IPS DF 6.9 (cell line): Measurements from ENCODE around the gene CDK5RAP2.
"Not testable (repeated sequence)": the region's sequence is repeated elsewhere in the genome, so short reads cannot be mapped to it uniquely, and the experiment has no call there.

Experiments
- DNase-seq: peaks from one replicate; pipeline ENCODE4 v3.0.0-alpha.2; 2013; ENCODE audit warnings: low read depth, low spot score
- H3K27ac ChIP-seq: one replicate; pipeline ENCODE4 v1.5.1; 2013; ENCODE audit warnings: low read length, control low read depth
- H3K27me3 ChIP-seq: 2 replicates; pipeline ENCODE4 v1.6.1; 2013; ENCODE audit warnings: mild to moderate bottlenecking, low read length; ENCODE audit not compliant: control insufficient read depth, insufficient read depth
- H3K36me3 ChIP-seq: 2 replicates; pipeline ENCODE4 v1.6.1; 2013; ENCODE audit warnings: low read length; ENCODE audit not compliant: control insufficient read depth, insufficient read depth
- H3K4me1 ChIP-seq: 2 replicates; pipeline ENCODE4 v1.6.1; 2013; ENCODE audit warnings: low read length; ENCODE audit not compliant: control insufficient read depth, insufficient read depth
- H3K4me3 ChIP-seq: 2 replicates; pipeline ENCODE4 v1.5.1; 2013; ENCODE audit warnings: mild to moderate bottlenecking, low read length
- H3K9me3 ChIP-seq: 2 replicates; pipeline ENCODE4 v1.6.1; 2013; ENCODE audit warnings: low read length, inconsistent platforms; ENCODE audit not compliant: control insufficient read depth, insufficient read depth
- WGBS: extraction: QIAGEN DNeasy Blood & Tissue Kit; methylation state at CpG from one replicate; pipeline ENCODE4 v1.1.7; 2013; ENCODE audit warnings: mixed read lengths, missing lambda C conversion rate; ENCODE audit not compliant: insufficient read length, insufficient coverage; 5-methylcytosine and 5-hydroxymethylcytosine counted together

Gene CDK5RAP2

GRCh38 chr9:120477534-120478001 lies 102.4 kb downstream of the CDK5RAP2 start:
- Histone ChIP-seq H3K36me3 (peaks cover 9% of the 10 kb centered on the region; the same call in 1 of the 2 replicates), H3K9me3 (no peaks in the 10 kb centered on the region), H3K27ac (no peak overlapping the region), H3K4me3 (no peak overlapping the region), H3K4me1 (no peaks in the 10 kb centered on the region), H3K27me3 (no peaks in the 10 kb centered on the region)
- DNase-seq: peak; percentile 48
- no CpG with 5 or more reads among the region's 3 CpGs for WGBS

- peaks cover 14% of the 10 kb centered on the region; the same call in 1 of the 2 replicates for H3K36me3 ChIP-seq
Observed at GRCh38 chr9:120475341-120475740, 104.6 kb downstream of the CDK5RAP2 start.

GRCh38 chr9:120474591-120475243 lies 105.2 kb downstream of the CDK5RAP2 start:
- H3K36me3 ChIP-seq: peaks cover 14% of the 10 kb centered on the region; the same call in 1 of the 2 replicates

More at GRCh38 chr9:120475341-120475740, 104.6 kb downstream of the CDK5RAP2 start:
- DNase-seq: no peak
- Histone ChIP-seq H3K9me3 (no peaks in the 10 kb centered on the region), H3K4me1 (no peaks in the 10 kb centered on the region), H3K27me3 (no peaks in the 10 kb centered on the region), H3K4me3 (no peak overlapping the region), H3K27ac (no peak overlapping the region)
- WGBS: no CpG with 5 or more reads among the region's 7 CpGs

GRCh38 chr9:120473608-120474007 lies 106.4 kb downstream of the CDK5RAP2 start:
- Histone ChIP-seq H3K36me3 (peaks cover 14% of the 10 kb centered on the region; the same call in 1 of the 2 replicates), H3K4me3 (no peak overlapping the region), H3K27me3 (no peaks in the 10 kb centered on the region), H3K27ac (no peak overlapping the region), H3K9me3 (no peaks in the 10 kb centered on the region), H3K4me1 (no peaks in the 10 kb centered on the region)
- no peak for DNase-seq
- WGBS: no CpG with 5 or more reads among the region's 3 CpGs

More at GRCh38 chr9:120474591-120475243, 105.2 kb downstream of the CDK5RAP2 start:
- Histone ChIP-seq H3K27ac (no peak overlapping the region), H3K4me3 (no peak overlapping the region), H3K9me3 (no peaks in the 10 kb centered on the region), H3K27me3 (no peaks in the 10 kb centered on the region), H3K4me1 (no peaks in the 10 kb centered on the region)
- DNase-seq: no peak
- WGBS: no CpG with 5 or more reads among the region's 3 CpGs

GRCh38 chr9:120465685-120466407 lies 114.1 kb downstream of the CDK5RAP2 start:
- Histone ChIP-seq H3K27ac (no peak overlapping the region), H3K36me3 (peaks cover 1% of the 10 kb centered on the region; the same call in 1 of the 2 replicates), H3K9me3 (no peaks in the 10 kb centered on the region), H3K27me3 (no peaks in the 10 kb centered on the region), H3K4me3 (no peak overlapping the region), H3K4me1 (no peaks in the 10 kb centered on the region)
- no CpG with 5 or more reads among the region's 3 CpGs for WGBS
- DNase-seq: no peak

- no peak for DNase-seq
- Histone ChIP-seq H3K9me3 (no peaks in the 10 kb centered on the region), H3K27ac (no peak overlapping the region), H3K4me1 (no peaks in the 10 kb centered on the region), H3K36me3 (no peaks in the 10 kb centered on the region), H3K4me3 (no peak overlapping the region), H3K27me3 (no peaks in the 10 kb centered on the region)
- 100% methylated on average over 2 of the region's 4 CpGs for WGBS
Observed at GRCh38 chr9:120464887-120465421, 115.0 kb downstream of the CDK5RAP2 start.

GRCh38 chr9:120464176-120464886 lies 115.6 kb downstream of the CDK5RAP2 start:
- no peak overlapping the region for H3K4me3 ChIP-seq
- no CpG with 5 or more reads among the region's 6 CpGs for WGBS
- H3K27me3 ChIP-seq: no peaks in the 10 kb centered on the region
- H3K27ac ChIP-seq: no peak overlapping the region
- H3K4me1 ChIP-seq: no peaks in the 10 kb centered on the region
- no peaks in the 10 kb centered on the region for H3K36me3 ChIP-seq
- no peak for DNase-seq
- no peaks in the 10 kb centered on the region for H3K9me3 ChIP-seq

GRCh38 chr9:120463765-120464164 lies 116.2 kb downstream of the CDK5RAP2 start:
- Histone ChIP-seq H3K4me3 (no peak overlapping the region), H3K27ac (no peak overlapping the region), H3K4me1 (no peaks in the 10 kb centered on the region), H3K9me3 (no peaks in the 10 kb centered on the region), H3K27me3 (no peaks in the 10 kb centered on the region), H3K36me3 (no peaks in the 10 kb centered on the region)
- no CpG with 5 or more reads among the region's 4 CpGs for WGBS
- no peak for DNase-seq

GRCh38 chr9:120461677-120462076 lies 118.3 kb downstream of the CDK5RAP2 start:
- no CpG with 5 or more reads among the region's 9 CpGs for WGBS
- not testable (repeated sequence) for H3K36me3 ChIP-seq, H3K27ac ChIP-seq, H3K4me1 ChIP-seq, DNase-seq, H3K4me3 ChIP-seq, H3K9me3 ChIP-seq, H3K27me3 ChIP-seq

GRCh38 chr9:120456218-120456617 lies 123.7 kb downstream of the CDK5RAP2 start:
- Histone ChIP-seq H3K27me3 (no peaks in the 10 kb centered on the region), H3K4me3 (no peak overlapping the region), H3K4me1 (no peaks in the 10 kb centered on the region), H3K9me3 (no peaks in the 10 kb centered on the region), H3K36me3 (peaks cover 5% of the 10 kb centered on the region; the same call in 1 of the 2 replicates), H3K27ac (no peak overlapping the region)
- DNase-seq: no peak
- WGBS: no CpG with 5 or more reads among the region's 3 CpGs
